ENCODE results near the gene SLC66A3.

Gene SLC66A3

DNA sequence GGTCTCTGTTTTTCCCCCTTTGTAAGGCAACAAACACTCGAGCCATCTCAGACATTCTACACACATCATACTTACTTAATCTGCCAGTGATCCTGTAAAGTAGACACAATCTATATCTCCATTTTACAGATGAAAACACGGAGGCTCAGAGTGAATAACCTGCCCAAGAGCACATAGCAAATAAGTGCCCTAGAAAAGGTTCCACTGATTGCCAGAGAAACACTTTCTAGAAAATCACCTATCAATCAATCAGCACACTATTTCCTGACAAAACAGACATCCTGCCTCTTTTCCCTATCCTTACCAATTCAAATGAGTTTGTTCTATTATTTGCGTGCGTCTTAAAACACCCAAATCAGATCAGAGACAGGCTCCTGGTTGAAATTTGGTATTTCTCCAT, 23.9 kb downstream of the SLC66A3 start:
- Histone ChIP-seq H3K79me2 (ENCODE audit: insufficient read depth, low read length) (no peaks in the 10 kb centered on the region), H3K27ac (ENCODE audit: low read depth, low read length) (no peak overlapping the region), H3K9ac (ENCODE audit: low read length) (no peak overlapping the region), H3K4me3 (ENCODE audit: insufficient read depth, low read length, poor library complexity, severe bottlenecking) (no peak overlapping the region), H3K27me3 (ENCODE audit: low read length) (no peaks in the 10 kb centered on the region), H3K4me2 (ENCODE audit: low read depth, low read length, poor library complexity, severe bottlenecking) (no peak overlapping the region), H3F3A (ENCODE audit: insufficient read depth) (no peaks in the 10 kb centered on the region), H4K20me1 (ENCODE audit: low read depth, low read length) (no peaks in the 10 kb centered on the region), H3K36me3 (ENCODE audit: low read length) (peaks cover 8% of the 10 kb centered on the region), H3K9me3 (ENCODE audit: insufficient read depth, low read length) (no peaks in the 10 kb centered on the region), H2AFZ (ENCODE audit: low read depth, low read length, severe bottlenecking) (no peak overlapping the region), H3K9me2 (replicated peaks; ENCODE audit: insufficient read depth, low read length) (no peaks in the 10 kb centered on the region)
- no peak for TF ChIP-seq EZH2phosphoT487 (conservative IDR thresholded peaks at IDR 0.05; ENCODE audit: low read length)
- TF ChIP-seq, protein P1, sequence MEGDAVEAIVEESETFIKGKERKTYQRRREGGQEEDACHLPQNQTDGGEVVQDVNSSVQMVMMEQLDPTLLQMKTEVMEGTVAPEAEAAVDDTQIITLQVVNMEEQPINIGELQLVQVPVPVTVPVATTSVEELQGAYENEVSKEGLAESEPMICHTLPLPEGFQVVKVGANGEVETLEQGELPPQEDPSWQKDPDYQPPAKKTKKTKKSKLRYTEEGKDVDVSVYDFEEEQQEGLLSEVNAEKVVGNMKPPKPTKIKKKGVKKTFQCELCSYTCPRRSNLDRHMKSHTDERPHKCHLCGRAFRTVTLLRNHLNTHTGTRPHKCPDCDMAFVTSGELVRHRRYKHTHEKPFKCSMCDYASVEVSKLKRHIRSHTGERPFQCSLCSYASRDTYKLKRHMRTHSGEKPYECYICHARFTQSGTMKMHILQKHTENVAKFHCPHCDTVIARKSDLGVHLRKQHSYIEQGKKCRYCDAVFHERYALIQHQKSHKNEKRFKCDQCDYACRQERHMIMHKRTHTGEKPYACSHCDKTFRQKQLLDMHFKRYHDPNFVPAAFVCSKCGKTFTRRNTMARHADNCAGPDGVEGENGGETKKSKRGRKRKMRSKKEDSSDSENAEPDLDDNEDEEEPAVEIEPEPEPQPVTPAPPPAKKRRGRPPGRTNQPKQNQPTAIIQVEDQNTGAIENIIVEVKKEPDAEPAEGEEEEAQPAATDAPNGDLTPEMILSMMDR (IDR thresholded peaks at IDR 0.05; ENCODE audit: insufficient read depth, low read length, poor library complexity, severe bottlenecking), result no peak

DNA sequence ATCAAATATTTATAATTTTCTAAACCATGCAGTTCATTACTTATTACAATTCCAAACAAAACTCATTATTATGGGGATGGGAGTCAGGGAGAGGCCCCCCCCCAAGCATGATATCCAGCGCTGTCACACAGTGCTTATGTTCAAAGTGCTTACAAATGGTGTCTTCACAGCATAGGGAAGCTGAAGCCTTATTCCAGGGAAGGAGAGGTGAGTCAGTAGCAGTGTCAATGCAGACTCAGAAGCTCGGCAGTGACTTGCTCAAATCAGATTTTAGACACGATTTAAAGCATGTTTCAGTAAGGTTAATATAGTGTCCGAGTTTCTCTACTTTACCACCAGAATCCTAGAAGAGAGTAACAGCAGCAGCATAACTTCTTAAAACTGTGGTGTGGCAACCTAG, 24.6 kb downstream of the SLC66A3 start:
- H3K36me3 ChIP-seq (ENCODE audit: low read length), result peaks cover 8% of the 10 kb centered on the region
- no peaks in the 10 kb centered on the region for H3K9me3 ChIP-seq (ENCODE audit: insufficient read depth, low read length)
- TF ChIP-seq, protein P1 (IDR thresholded peaks at IDR 0.05; ENCODE audit: insufficient read depth, low read length, poor library complexity, severe bottlenecking), result no peak
- no peak for TF ChIP-seq EZH2phosphoT487 (conservative IDR thresholded peaks at IDR 0.05; ENCODE audit: low read length)

DNA sequence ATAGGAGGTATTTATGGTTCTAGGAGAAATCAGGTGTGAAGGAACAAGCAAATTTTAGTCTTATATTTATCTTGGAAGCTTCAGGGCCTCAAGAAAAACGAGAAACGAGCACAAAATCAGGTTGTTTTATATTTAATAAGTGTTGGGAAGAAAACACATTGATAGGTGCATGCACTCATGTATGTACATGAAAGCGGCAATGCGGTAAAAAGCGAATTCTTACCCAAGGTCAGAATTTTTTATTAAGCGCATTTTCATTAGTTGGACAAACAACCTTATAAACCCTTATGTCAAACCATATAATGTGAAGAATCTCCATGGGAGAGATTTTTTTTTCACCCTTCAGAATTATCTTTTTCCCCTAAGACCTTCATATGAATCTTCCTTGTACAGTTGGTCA, 25.4 kb downstream of the SLC66A3 start:
- no peak overlapping the region for H3K4me3 ChIP-seq (ENCODE audit: insufficient read depth, low read length, poor library complexity, severe bottlenecking)
- no peaks in the 10 kb centered on the region for H3K9me2 ChIP-seq (replicated peaks; ENCODE audit: insufficient read depth, low read length)
- peaks cover 8% of the 10 kb centered on the region for H3K36me3 ChIP-seq (ENCODE audit: low read length)
- H4K20me1 ChIP-seq (ENCODE audit: low read depth, low read length), result no peaks in the 10 kb centered on the region
- no peaks in the 10 kb centered on the region for H3K79me2 ChIP-seq (ENCODE audit: insufficient read depth, low read length)
- no peak overlapping the region for H3K27ac ChIP-seq (ENCODE audit: low read depth, low read length)
- no peaks in the 10 kb centered on the region for H3K9me3 ChIP-seq (ENCODE audit: insufficient read depth, low read length)
- no peak overlapping the region for H3K4me2 ChIP-seq (ENCODE audit: low read depth, low read length, poor library complexity, severe bottlenecking)
- H3K9ac ChIP-seq (ENCODE audit: low read length), result no peak overlapping the region
- no peaks in the 10 kb centered on the region for H3F3A ChIP-seq (ENCODE audit: insufficient read depth)
- no peak for TF ChIP-seq EZH2phosphoT487 (conservative IDR thresholded peaks at IDR 0.05; ENCODE audit: low read length)
- TF ChIP-seq, protein P1 (IDR thresholded peaks at IDR 0.05; ENCODE audit: insufficient read depth, low read length, poor library complexity, severe bottlenecking), result no peak
- H3K27me3 ChIP-seq (ENCODE audit: low read length), result no peaks in the 10 kb centered on the region
- no peak overlapping the region for H2AFZ ChIP-seq (ENCODE audit: low read depth, low read length, severe bottlenecking)

More for the DNA sequence above, 24.6 kb downstream of the SLC66A3 start:
- Histone ChIP-seq H2AFZ (ENCODE audit: low read depth, low read length, severe bottlenecking) (no peak overlapping the region), H3K9ac (ENCODE audit: low read length) (no peak overlapping the region), H3K27ac (ENCODE audit: low read depth, low read length) (no peak overlapping the region), H3K4me2 (ENCODE audit: low read depth, low read length, poor library complexity, severe bottlenecking) (no peak overlapping the region), H3K79me2 (ENCODE audit: insufficient read depth, low read length) (no peaks in the 10 kb centered on the region), H3K4me3 (ENCODE audit: insufficient read depth, low read length, poor library complexity, severe bottlenecking) (no peak overlapping the region), H3K27me3 (ENCODE audit: low read length) (no peaks in the 10 kb centered on the region), H3F3A (ENCODE audit: insufficient read depth) (no peaks in the 10 kb centered on the region), H4K20me1 (ENCODE audit: low read depth, low read length) (no peaks in the 10 kb centered on the region), H3K9me2 (replicated peaks; ENCODE audit: insufficient read depth, low read length) (no peaks in the 10 kb centered on the region)

Data from SU-DHL-6 (cell line).